HepG2 (cell line): ENCODE measurements around the gene CAPZB. TPM values are rescaled to one million over a fixed set of nuclear protein-coding genes. Genes with fewer than 3 reads are reported as not detected.

ENCODE experiments used
- AHR ChIP-seq: IDR thresholded peaks from 2 replicates; pipeline ENCODE4 v1.6.1; 2018; ENCODE audit warnings: missing genetic modification reagents, missing compliant biosample characterization
- FOXA1 ChIP-seq, 2 experiments: fragments of 450-650 bp in 1 of 2; sonication (generic) in 1 of 2; formaldehyde crosslinking in 1 of 2; IDR thresholded peaks; 2 replicates each; pipeline versions ENCODE4 v1.4.0 to v1.6.1; 2016 to 2020; ENCODE audit warnings: missing genetic modification reagents in 1 of 2
- FOXA3 ChIP-seq: IDR thresholded peaks from 2 replicates; pipeline ENCODE4 v1.6.1; 2016; ENCODE audit warnings: missing genetic modification reagents, missing compliant biosample characterization
- FOXK2 ChIP-seq: fragments of 450-650 bp; IDR thresholded peaks from 2 replicates; pipeline ENCODE4 v1.6.1; 2016
- FOXO1 ChIP-seq: sonication (generic); formaldehyde crosslinking; IDR thresholded peaks from 2 replicates; pipeline ENCODE4 v1.4.0; 2020; ENCODE audit warnings: missing genetic modification reagents
- GATAD2A ChIP-seq: IDR thresholded peaks from 2 replicates; pipeline ENCODE4 v1.6.1; 2016
- HDAC1 ChIP-seq: sonication (generic); formaldehyde crosslinking; IDR thresholded peaks from 2 replicates; pipeline ENCODE4 v1.5.1; 2020; ENCODE audit warnings: mild to moderate bottlenecking, missing genetic modification reagents
- HDAC6 ChIP-seq: fragments of 200-600 bp; sonication (generic); IDR thresholded peaks from 2 replicates; pipeline ENCODE4 v1.7.0; 2017; ENCODE audit warnings: mild to moderate bottlenecking, antibody characterized with exemption, low read length, low read depth
- HMG20B ChIP-seq: conservative IDR thresholded peaks from 2 replicates; pipeline ENCODE4 v1.6.1; 2016; ENCODE audit warnings: missing genetic modification reagents, missing compliant biosample characterization
- HOXA3 ChIP-seq: sonication (generic); formaldehyde crosslinking; IDR thresholded peaks from 2 replicates; pipeline ENCODE4 v1.5.0; 2020; ENCODE audit warnings: missing genetic modification reagents
- KDM5A ChIP-seq: fragments of 200-600 bp; sonication (generic); IDR thresholded peaks from 2 replicates; pipeline ENCODE4 v1.7.0; 2018; ENCODE audit warnings: antibody characterized with exemption, mild to moderate bottlenecking, low read length, borderline replicate concordance
- KMT2A ChIP-seq: sonication (generic); formaldehyde crosslinking; IDR thresholded peaks from 2 replicates; pipeline ENCODE4 v1.4.0; 2020; ENCODE audit warnings: missing genetic modification reagents
- PAX8 ChIP-seq: sonication (generic); formaldehyde crosslinking; IDR thresholded peaks from 2 replicates; pipeline ENCODE4 v1.8.0; 2022; ENCODE audit warnings: mild to moderate bottlenecking, missing genetic modification reagents, borderline replicate concordance
- RXRA ChIP-seq: sonication (generic); formaldehyde crosslinking; IDR thresholded peaks from 2 replicates; pipeline ENCODE4 v1.5.1; 2020; ENCODE audit warnings: missing genetic modification reagents
- SP4 ChIP-seq: sonication (generic); formaldehyde crosslinking; IDR thresholded peaks from 2 replicates; pipeline ENCODE4 v1.8.1; 2023; ENCODE audit warnings: mild to moderate bottlenecking, missing genetic modification reagents
- XRCC5 ChIP-seq: fragments of 200-400 bp; formaldehyde crosslinking; optimal IDR thresholded peaks from 2 replicates; pipeline ENCODE3; 2017; ENCODE audit warnings: mild to moderate bottlenecking, low read length
- ZBTB37 ChIP-seq: sonication (generic); formaldehyde crosslinking; IDR thresholded peaks from 2 replicates; pipeline ENCODE4 v1.4.0; 2020; ENCODE audit warnings: mild to moderate bottlenecking, missing genetic modification reagents
- ZBTB46 ChIP-seq: sonication (generic); formaldehyde crosslinking; IDR thresholded peaks from 2 replicates; pipeline ENCODE4 v1.4.0; 2020; ENCODE audit warnings: mild to moderate bottlenecking, missing genetic modification reagents, borderline replicate concordance
- ZC3H13 ChIP-seq: sonication (generic); formaldehyde crosslinking; IDR thresholded peaks from 2 replicates; pipeline ENCODE4 v1.8.1; 2023; ENCODE audit warnings: mild to moderate bottlenecking, missing genetic modification reagents, moderate library complexity
- ZEB1 ChIP-seq: IDR thresholded peaks from 2 replicates; pipeline ENCODE4 v1.6.1; 2012; ENCODE audit warnings: mild to moderate bottlenecking, low read depth, inconsistent platforms; ENCODE audit not compliant: insufficient replicate concordance
- ZNF510 ChIP-seq: sonication (generic); formaldehyde crosslinking; IDR thresholded peaks from 2 replicates; pipeline ENCODE4 v1.4.0; 2020; ENCODE audit warnings: low read depth, mild to moderate bottlenecking, missing genetic modification reagents
- polyA plus RNA-seq, 8 experiments: library from polyadenylated mRNA; depleted of rRNA in 3 of 8; stranded (reverse) in 7 of 8; unstranded in 1 of 8; fragments of >200 nt; fragmentation: Illumina TruSeq in 4 of 8; extraction: Trizol in 4 of 8; gene quantifications; 2 replicates each; pipeline versions ENCODE4 v1.2.1 to v1.2.3, GENCODE V29; 2011 to 2016; ENCODE audit warnings: low read depth in 4 of 8, missing spikeins in 1 of 8, mixed read lengths in 1 of 8; ENCODE audit not compliant: insufficient read depth in 1 of 8
- total RNA-seq, 5 experiments: library from RNA; depleted of rRNA; stranded (reverse); fragments of >200 nt; fragmentation: Illumina TruSeq; extraction: Trizol; gene quantifications; 2 replicates each; pipeline ENCODE4 v1.2.3, GENCODE V29; 2016; ENCODE audit warnings: low read depth in 1 of 5
- TF ChIP-seq, protein P1 (sequence below): sonication (generic); formaldehyde crosslinking; IDR thresholded peaks from 2 replicates; pipeline ENCODE4 v1.5.1; 2020; ENCODE audit warnings: missing genetic modification reagents, mild to moderate bottlenecking, borderline replicate concordance
- TF ChIP-seq, protein P2 (sequence below): fragments of 450-650 bp; IDR thresholded peaks from 2 replicates; pipeline ENCODE4 v1.6.1; 2016
- TF ChIP-seq, protein P3 (sequence below): sonication (generic); formaldehyde crosslinking; IDR thresholded peaks from 2 replicates; pipeline ENCODE4 v1.4.0; 2020; ENCODE audit warnings: missing genetic modification reagents, mild to moderate bottlenecking, borderline replicate concordance

CAPZB gene
- total and polyA plus RNA-seq, 2 of the 13 experiments (the other 11 are each of a cell fraction or from before 2014, with no cell fraction given): 58.9 to 76.9 TPM

DNA sequence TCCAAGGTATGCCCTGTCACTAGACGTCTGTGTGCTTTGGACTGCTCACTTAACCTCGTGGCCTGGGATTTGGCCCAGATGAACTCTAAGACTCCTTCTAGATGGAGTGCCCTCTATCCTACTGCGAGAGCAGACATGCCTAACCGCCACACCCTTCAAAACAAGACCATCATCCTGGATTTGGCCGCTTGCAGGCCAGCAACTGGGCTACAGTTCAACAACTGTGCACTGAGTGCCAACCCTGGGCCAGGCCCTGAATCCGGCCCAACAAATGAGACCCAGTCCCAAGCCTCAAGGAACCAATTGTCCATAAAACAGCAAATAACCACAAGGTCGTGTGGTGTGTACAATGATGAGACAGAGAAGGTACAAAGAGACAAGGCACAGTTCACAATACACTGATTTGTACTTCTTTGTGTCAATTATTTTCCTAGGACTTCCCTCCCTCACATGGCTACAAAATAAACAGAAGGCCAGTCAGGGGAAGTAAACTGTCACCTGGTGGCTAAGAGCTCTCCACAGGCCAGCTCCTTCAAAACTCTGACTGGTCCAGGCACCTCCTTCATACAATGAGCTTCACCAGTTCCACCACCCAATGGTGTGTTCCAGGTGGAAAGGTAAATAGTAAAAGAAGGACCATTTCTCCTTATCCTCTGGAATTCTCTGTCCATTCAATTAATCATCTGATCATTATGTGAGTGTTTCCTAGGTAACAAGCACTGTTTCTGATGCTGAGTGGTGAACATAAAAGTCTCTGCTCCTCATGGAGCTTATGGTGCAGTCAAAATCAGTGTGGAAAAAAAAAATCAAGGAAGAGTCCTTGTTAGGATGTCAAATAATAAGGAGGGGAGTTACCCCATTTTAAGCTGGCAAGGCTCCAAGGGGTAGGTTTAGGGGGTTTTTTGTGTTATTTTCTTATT is 60.4 kb downstream of the CAPZB start (continued):
- TF ChIP-seq KDM5A: no peak
- TF ChIP-seq PAX8: no peak
- peak; percentile 66 for TF ChIP-seq FOXO1 (CRISPR knock-in tag)
- TF ChIP-seq ZNF510 (CRISPR knock-in tag): peak; percentile 57; the same call in 1 of the 2 replicates
- no peak for TF ChIP-seq FOXA1 (IDR thresholded peaks at IDR 0.05)
- peak; percentile 85 for TF ChIP-seq FOXA1 (CRISPR knock-in tag; IDR thresholded peaks at IDR 0.05)
- TF ChIP-seq HOXA3 (CRISPR knock-in tag): peak; percentile 10; the same call in 1 of the 2 replicates
- peak; percentile 35 for TF ChIP-seq XRCC5
- peak; percentile 80; the same call in 1 of the 2 replicates for TF ChIP-seq ZBTB37
- 0 out of 2 replicates have a peak, but pooled peaks have one; percentile 24 for TF ChIP-seq SP4 (CRISPR knock-in tag)
- no peak for TF ChIP-seq AHR (CRISPR knock-in tag)
- no peak for TF ChIP-seq ZC3H13 (CRISPR knock-in tag)
- peak; percentile 88 for TF ChIP-seq FOXA3 (CRISPR knock-in tag)
- TF ChIP-seq GATAD2A (CRISPR knock-in tag): peak; percentile 83
- no peak for TF ChIP-seq HDAC6
- TF ChIP-seq, protein P1, sequence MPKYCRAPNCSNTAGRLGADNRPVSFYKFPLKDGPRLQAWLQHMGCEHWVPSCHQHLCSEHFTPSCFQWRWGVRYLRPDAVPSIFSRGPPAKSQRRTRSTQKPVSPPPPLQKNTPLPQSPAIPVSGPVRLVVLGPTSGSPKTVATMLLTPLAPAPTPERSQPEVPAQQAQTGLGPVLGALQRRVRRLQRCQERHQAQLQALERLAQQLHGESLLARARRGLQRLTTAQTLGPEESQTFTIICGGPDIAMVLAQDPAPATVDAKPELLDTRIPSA (CRISPR knock-in tag): no peak
- TF ChIP-seq ZBTB46 (CRISPR knock-in tag): no peak
- TF ChIP-seq ZEB1: peak; percentile 32
- 0 out of 2 replicates have a peak, but pooled peaks have one; percentile 38 for TF ChIP-seq HMG20B
- TF ChIP-seq KMT2A (CRISPR knock-in tag): no peak
- TF ChIP-seq, protein P2, sequence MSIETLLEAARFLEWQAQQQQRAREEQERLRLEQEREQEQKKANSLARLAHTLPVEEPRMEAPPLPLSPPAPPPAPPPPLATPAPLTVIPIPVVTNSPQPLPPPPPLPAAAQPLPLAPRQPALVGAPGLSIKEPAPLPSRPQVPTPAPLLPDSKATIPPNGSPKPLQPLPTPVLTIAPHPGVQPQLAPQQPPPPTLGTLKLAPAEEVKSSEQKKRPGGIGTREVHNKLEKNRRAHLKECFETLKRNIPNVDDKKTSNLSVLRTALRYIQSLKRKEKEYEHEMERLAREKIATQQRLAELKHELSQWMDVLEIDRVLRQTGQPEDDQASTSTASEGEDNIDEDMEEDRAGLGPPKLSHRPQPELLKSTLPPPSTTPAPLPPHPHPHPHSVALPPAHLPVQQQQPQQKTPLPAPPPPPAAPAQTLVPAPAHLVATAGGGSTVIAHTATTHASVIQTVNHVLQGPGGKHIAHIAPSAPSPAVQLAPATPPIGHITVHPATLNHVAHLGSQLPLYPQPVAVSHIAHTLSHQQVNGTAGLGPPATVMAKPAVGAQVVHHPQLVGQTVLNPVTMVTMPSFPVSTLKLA: peak; percentile 57; the same call in 1 of the 2 replicates
- TF ChIP-seq HDAC1 (CRISPR knock-in tag): peak; percentile 48
- TF ChIP-seq FOXK2: 0 out of 2 replicates have a peak, but pooled peaks have one; percentile 34
- TF ChIP-seq, protein P3, sequence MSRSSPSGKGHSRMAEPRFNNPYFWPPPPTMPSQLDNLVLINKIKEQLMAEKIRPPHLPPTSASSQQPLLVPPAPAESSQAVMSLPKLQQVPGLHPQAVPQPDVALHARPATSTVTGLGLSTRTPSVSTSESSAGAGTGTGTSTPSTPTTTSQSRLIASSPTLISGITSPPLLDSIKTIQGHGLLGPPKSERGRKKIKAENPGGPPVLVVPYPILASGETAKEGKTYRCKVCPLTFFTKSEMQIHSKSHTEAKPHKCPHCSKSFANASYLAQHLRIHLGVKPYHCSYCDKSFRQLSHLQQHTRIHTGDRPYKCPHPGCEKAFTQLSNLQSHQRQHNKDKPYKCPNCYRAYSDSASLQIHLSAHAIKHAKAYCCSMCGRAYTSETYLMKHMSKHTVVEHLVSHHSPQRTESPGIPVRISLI (CRISPR knock-in tag): peak; percentile 12; the same call in 1 of the 2 replicates
- peak; percentile 73 for TF ChIP-seq RXRA (CRISPR knock-in tag)
